Mesendoderm (in vitro differentiated cells): Measurements from ENCODE around the gene CGB3.
A peak's percentile ranks its signal among the peaks of the same experiment; 100 is the strongest.

Experiments used
- DNase-seq: peaks from one replicate; pipeline ENCODE4 v3.0.0; 2013
- H2AK5ac ChIP-seq: 2 replicates; pipeline ENCODE4 v1.6.1; 2013; ENCODE audit warnings: low read length, inconsistent platforms
- H2BK120ac ChIP-seq: 2 replicates; pipeline ENCODE4 v1.6.1; 2013; ENCODE audit warnings: low read depth, mild to moderate bottlenecking, low read length, moderate library complexity, mixed read lengths
- H2BK15ac ChIP-seq: replicated peaks from 2 replicates; pipeline ENCODE4 v1.6.1; 2013; ENCODE audit warnings: low read depth, mild to moderate bottlenecking, moderate library complexity
- H2BK5ac ChIP-seq: 2 replicates; pipeline ENCODE4 v1.6.1; 2013; ENCODE audit warnings: low read length, inconsistent platforms
- H3K18ac ChIP-seq: 2 replicates; pipeline ENCODE4 v1.6.1; 2013; ENCODE audit warnings: mild to moderate bottlenecking, low read length, mixed read lengths
- H3K23ac ChIP-seq: one replicate; pipeline ENCODE4 v1.6.1; 2013; ENCODE audit warnings: low read length
- H3K27ac ChIP-seq: 2 replicates; pipeline ENCODE4 v1.5.1; 2013; ENCODE audit warnings: low read depth, mild to moderate bottlenecking, inconsistent platforms, low read length, moderate library complexity
- H3K27me3 ChIP-seq: 2 replicates; pipeline ENCODE4 v1.6.1; 2013; ENCODE audit warnings: low read length, control low read depth, mild to moderate bottlenecking, inconsistent platforms; ENCODE audit not compliant: insufficient read depth, poor library complexity
- H3K36me3 ChIP-seq: 2 replicates; pipeline ENCODE4 v1.6.1; 2013; ENCODE audit warnings: low read length, inconsistent platforms; ENCODE audit not compliant: control insufficient read depth, insufficient read depth
- H3K4ac ChIP-seq: one replicate; pipeline ENCODE4 v1.6.1; 2013; ENCODE audit warnings: low read depth, mild to moderate bottlenecking, low read length, moderate library complexity
- H3K4me1 ChIP-seq: 2 replicates; pipeline ENCODE4 v1.6.1; 2013; ENCODE audit warnings: low read depth, low read length, inconsistent platforms; ENCODE audit not compliant: control insufficient read depth
- H3K4me2 ChIP-seq: 2 replicates; pipeline ENCODE4 v1.6.1; 2013; ENCODE audit warnings: low read length
- H3K4me3 ChIP-seq: 2 replicates; pipeline ENCODE4 v1.5.1; 2013; ENCODE audit warnings: mild to moderate bottlenecking, low read length
- H3K56ac ChIP-seq: one replicate; pipeline ENCODE4 v1.6.1; 2013; ENCODE audit warnings: low read length
- H3K79me1 ChIP-seq: 2 replicates; pipeline ENCODE4 v1.6.1; 2013; ENCODE audit warnings: low read length, inconsistent platforms
- H3K79me2 ChIP-seq: 2 replicates; pipeline ENCODE4 v1.6.1; 2013; ENCODE audit warnings: mild to moderate bottlenecking, low read length; ENCODE audit not compliant: control insufficient read depth, insufficient read depth
- H3K9ac ChIP-seq: 2 replicates; pipeline ENCODE4 v1.6.1; 2013; ENCODE audit warnings: low read length, inconsistent platforms
- H4K5ac ChIP-seq: one replicate; pipeline ENCODE4 v1.6.1; 2013; ENCODE audit warnings: low read length
- H4K8ac ChIP-seq: one replicate; pipeline ENCODE4 v1.6.1; 2013; ENCODE audit warnings: low read depth, mild to moderate bottlenecking, control low read depth, low read length, moderate library complexity
- WGBS: extraction: QIAGEN DNeasy Blood & Tissue Kit; methylation state at CpG from one replicate; pipeline ENCODE4 v1.1.7; 2013; ENCODE audit warnings: low lambda C conversion rate, missing lambda C conversion rate; ENCODE audit not compliant: insufficient coverage; ENCODE audit errors: extremely low coverage; 5-methylcytosine and 5-hydroxymethylcytosine counted together

The CGB3 gene

DNA sequence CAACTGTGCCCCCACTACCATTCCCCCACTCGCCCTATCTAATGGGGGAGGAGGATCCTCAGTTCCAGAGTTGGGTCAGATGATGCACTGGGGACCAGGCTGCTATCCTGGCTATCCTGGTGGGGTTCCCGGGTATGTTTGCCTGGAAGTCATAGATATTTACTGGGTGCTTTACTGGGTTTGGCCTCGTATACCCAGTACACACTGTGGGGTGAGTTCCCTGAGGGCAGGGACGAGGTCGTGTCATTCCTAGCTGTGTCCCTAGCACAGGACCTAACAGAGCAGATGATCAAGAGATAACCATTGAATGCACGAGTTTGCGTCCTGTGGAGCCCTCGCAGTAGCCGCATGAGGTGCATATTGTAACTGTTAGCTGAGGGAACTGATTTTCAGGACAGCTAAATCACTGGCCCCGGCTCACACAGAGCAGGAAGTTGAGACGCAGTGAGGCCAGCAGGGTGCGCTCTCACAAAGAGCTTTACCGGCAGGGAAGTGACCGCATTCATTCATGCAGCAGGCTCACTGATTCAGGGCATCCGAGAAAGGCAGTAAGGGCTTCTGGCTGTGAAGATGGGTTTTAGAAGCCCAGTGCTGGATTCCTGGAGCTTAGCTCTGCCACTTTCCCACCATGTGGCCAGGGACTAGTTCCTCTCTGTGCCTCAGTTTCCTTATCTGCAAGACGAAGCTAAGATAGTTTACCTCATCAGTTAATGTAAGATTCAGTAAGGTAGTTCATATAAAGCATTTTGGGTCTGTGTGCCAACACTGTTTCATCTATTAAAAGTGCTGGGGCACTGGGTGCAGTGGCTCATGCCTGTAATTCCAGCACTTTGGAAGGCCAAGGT is 24.4 kb downstream of the CGB3 start:
- Histone ChIP-seq H3K36me3 (peaks cover 4% of the 10 kb centered on the region), H3K4me3 (no peak overlapping the region), H4K5ac (no peak overlapping the region), H3K23ac (no peak overlapping the region), H3K27ac (no peak overlapping the region), H4K8ac (no peak overlapping the region), H3K9ac (peak overlapping the region; percentile 4), H2BK120ac (no peak overlapping the region), H3K79me2 (peaks cover 9% of the 10 kb centered on the region), H3K4ac (no peak overlapping the region), H3K4me1 (no peaks in the 10 kb centered on the region), H3K27me3 (no peaks in the 10 kb centered on the region), H3K18ac (no peak overlapping the region), H2AK5ac (no peak overlapping the region), H3K4me2 (no peak overlapping the region), H2BK5ac (no peak overlapping the region), H3K56ac (peak overlapping the region; percentile 12), H2BK15ac (no peak overlapping the region), H3K79me1 (peaks cover 11% of the 10 kb centered on the region)
- DNase-seq = peak; percentile 91
- no CpG with 5 or more reads among the region's 16 CpGs for WGBS

DNA sequence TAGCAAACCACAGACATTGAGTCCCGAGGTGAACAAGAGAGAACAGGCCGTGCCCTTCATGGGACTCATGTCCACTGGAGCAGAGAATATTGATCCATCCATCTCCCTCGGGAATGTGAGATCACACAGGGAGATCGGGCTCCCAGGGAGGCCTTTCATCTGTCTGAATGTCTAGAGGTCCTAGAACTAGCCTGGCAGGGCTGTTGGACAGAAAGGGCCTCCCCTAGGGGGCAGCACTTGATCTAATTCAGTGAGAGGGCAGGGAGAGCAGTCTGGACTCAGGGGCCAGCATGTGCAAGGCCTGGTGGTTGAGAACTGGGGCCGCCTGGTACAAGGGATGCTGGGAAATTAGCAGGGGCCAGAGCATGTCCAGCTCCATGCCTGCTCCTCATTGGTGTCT is 26.2 kb downstream of the CGB3 start:
- H3K27ac ChIP-seq = no peak overlapping the region
- no peak overlapping the region for H4K5ac ChIP-seq
- DNase-seq = peak; percentile 86
- H3K27me3 ChIP-seq = no peaks in the 10 kb centered on the region
- peaks cover 16% of the 10 kb centered on the region for H3K79me1 ChIP-seq
- WGBS = no CpG with 5 or more reads among the region's 5 CpGs
- H2BK120ac ChIP-seq = no peak overlapping the region
- no peak overlapping the region for H3K4me3 ChIP-seq
- no peak overlapping the region for H2BK15ac ChIP-seq
- no peak overlapping the region for H4K8ac ChIP-seq
- H3K4ac ChIP-seq = no peak overlapping the region
- no peak overlapping the region for H3K56ac ChIP-seq
- H2AK5ac ChIP-seq = no peak overlapping the region
- no peak overlapping the region for H3K4me2 ChIP-seq
- H3K36me3 ChIP-seq = no peaks in the 10 kb centered on the region
- no peak overlapping the region for H3K23ac ChIP-seq
- peaks cover 18% of the 10 kb centered on the region for H3K79me2 ChIP-seq
- no peaks in the 10 kb centered on the region for H3K4me1 ChIP-seq
- H2BK5ac ChIP-seq = no peak overlapping the region
- no peak overlapping the region for H3K9ac ChIP-seq
- no peak overlapping the region for H3K18ac ChIP-seq

DNA sequence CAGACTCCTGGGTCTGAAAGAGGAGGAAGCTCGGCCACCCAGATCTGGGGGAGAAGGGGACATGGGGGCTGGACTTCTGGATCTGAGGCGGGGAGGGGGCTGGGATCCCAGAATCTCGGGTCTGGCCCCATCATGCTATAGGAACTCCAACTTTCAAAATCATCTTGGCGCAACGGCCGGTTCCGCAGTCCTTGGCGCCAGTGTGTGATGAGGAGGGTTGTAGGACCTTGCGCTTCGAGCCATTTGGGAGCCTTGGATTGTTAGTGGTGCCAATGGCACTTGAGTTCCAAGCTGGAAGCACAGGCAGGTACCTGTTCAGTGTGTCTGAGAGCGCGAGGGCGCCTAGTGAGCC is 30.1 kb downstream of the CGB3 start:
- Histone ChIP-seq H3K27ac (no peak overlapping the region), H2BK15ac (no peak overlapping the region), H3K4me1 (no peaks in the 10 kb centered on the region), H4K5ac (no peak overlapping the region), H3K23ac (no peak overlapping the region), H2BK5ac (no peak overlapping the region), H3K9ac (peak overlapping the region; percentile 89), H3K36me3 (no peaks in the 10 kb centered on the region), H3K27me3 (no peaks in the 10 kb centered on the region), H3K4me3 (peak overlapping the region; percentile 97), H2AK5ac (peak overlapping the region; percentile 76), H3K79me1 (peaks cover 23% of the 10 kb centered on the region), H4K8ac (no peak overlapping the region), H3K4ac (peak overlapping the region; percentile 60), H3K79me2 (peaks cover 22% of the 10 kb centered on the region), H2BK120ac (no peak overlapping the region), H3K18ac (no peak overlapping the region), H3K56ac (peak overlapping the region; percentile 95), H3K4me2 (peak overlapping the region; percentile 78)
- no peak for DNase-seq
- no CpG with 5 or more reads among the region's 13 CpGs for WGBS

DNA sequence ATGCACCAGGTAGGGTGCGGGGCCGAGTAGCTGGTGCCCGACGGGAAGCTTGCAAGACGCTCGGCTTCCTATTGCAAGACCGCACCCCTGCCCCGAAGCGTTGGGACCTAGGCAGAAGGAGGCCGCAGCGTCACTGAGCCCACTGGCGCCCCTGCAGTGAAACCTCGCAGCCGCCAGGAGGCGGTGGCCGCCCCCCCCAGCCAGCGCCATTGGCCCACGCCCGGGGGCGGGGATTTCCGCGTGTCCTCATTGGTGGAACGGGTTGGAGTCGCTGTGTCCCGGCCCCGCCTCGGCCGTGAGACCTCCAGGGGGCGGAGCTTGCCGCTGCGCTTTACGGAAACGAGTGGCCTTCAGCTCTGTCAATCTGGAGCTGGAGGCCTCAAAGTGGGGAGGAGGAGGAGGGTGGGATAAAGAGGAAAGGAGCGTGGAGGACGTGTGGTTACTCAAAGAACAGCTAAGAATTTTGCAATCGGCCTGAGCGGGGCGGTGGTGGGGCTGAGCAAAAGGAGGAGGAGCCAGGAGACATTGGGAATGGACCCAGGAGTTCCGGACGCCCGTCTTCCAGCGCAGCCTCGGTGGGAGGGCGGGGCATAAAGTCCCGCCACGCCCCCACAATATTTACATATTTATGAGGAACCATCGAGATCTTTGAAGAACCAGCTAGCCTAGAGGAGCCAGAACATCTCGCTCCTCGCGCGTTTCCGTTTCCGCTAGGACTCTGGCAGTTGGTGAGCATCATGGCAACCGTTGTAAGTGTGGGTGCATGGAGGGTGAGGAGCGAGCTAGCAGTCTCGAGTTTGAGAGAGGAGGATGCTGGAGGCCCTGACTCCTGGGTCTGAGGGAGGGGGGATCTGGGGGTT is 30.7 kb downstream of the CGB3 start, which contains the start of the genes GYS1 and RUVBL2:
Gene GYS1 (minus strand): TSS at position 135 of the 860 bp plus-strand sequence. CDS start 197 bp downstream, outside the sequence.
Gene RUVBL2 (plus strand): TSS at position 713 of the 860 bp plus-strand sequence. CDS start 25 bp downstream, at position 738.
- Histone ChIP-seq H4K5ac (no peak within 1 kb of the TSS), H3K4me3 (peak within 1 kb of the TSS; percentile 97), H3K18ac (peak within 1 kb of the TSS; percentile 3), H3K4ac (peak within 1 kb of the TSS; percentile 60), H3K27me3 (no peaks in the 10 kb centered on the region), H3K4me2 (peak within 1 kb of the TSS; percentile 78), H3K9ac (peak within 1 kb of the TSS; percentile 89), H3K79me1 (peaks cover 23% of the 10 kb centered on the region), H2BK120ac (no peak within 1 kb of the TSS), H3K27ac (peak within 1 kb of the TSS; percentile 86), H3K23ac (no peak within 1 kb of the TSS), H2BK15ac (no peak within 1 kb of the TSS), H2AK5ac (peak within 1 kb of the TSS; percentile 76), H2BK5ac (peak within 1 kb of the TSS; percentile 51), H3K56ac (peak within 1 kb of the TSS; percentile 95), H3K79me2 (peaks cover 22% of the 10 kb centered on the region), H4K8ac (no peak within 1 kb of the TSS), H3K36me3 (no peaks in the 10 kb centered on the region), H3K4me1 (no peaks in the 10 kb centered on the region)
- WGBS = no CpG with 5 or more reads among the region's 56 CpGs
- DNase-seq = peak; percentile 100

DNA sequence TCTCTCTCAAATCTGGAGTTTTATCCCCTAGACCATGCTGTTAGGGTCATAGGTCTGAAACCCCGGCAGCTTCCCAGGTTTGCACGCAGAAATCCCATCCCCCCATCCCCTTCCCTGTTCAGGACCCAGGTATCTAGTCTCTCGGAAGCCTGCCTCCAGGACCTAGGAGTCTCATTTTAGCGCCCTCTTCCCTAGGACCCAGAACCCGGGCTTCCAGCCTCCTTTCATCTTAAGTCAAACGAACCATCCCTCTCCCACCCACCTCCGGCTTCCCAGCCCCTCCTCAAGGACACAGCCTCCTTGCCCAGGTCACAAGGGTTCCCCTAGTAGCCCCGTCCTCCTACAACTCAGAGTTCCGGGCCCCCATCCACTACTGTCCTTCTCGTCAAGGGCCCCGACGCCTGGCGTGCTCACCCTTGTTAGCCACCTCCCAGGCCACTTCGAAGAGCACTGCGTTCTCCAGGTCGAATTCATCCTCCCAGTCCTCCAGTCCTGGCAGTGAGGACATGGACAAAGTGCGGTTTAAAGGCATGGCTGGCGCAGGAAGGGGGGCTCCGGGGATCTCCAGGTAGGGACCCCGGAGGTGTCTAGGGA is 31.5 kb downstream of the CGB3 start:
- no peak overlapping the region for H2AK5ac ChIP-seq
- no peak for DNase-seq
- peak overlapping the region; percentile 68 for H3K9ac ChIP-seq
- no peak overlapping the region for H2BK120ac ChIP-seq
- no peak overlapping the region for H4K8ac ChIP-seq
- no peak overlapping the region for H2BK15ac ChIP-seq
- H3K4me3 ChIP-seq = peak overlapping the region; percentile 32
- peaks cover 22% of the 10 kb centered on the region for H3K79me1 ChIP-seq
- H3K56ac ChIP-seq = peak overlapping the region; percentile 65
- peak overlapping the region; percentile 55 for H3K27ac ChIP-seq
- peaks cover 22% of the 10 kb centered on the region for H3K79me2 ChIP-seq
- no peaks in the 10 kb centered on the region for H3K36me3 ChIP-seq
- H4K5ac ChIP-seq = no peak overlapping the region
- H3K23ac ChIP-seq = no peak overlapping the region
- peak overlapping the region; percentile 7 for H3K4me2 ChIP-seq
- H3K4me1 ChIP-seq = no peaks in the 10 kb centered on the region
- WGBS = no CpG with 5 or more reads among the region's 20 CpGs
- no peaks in the 10 kb centered on the region for H3K27me3 ChIP-seq
- H3K18ac ChIP-seq = peak overlapping the region; percentile 3
- no peak overlapping the region for H2BK5ac ChIP-seq
- H3K4ac ChIP-seq = no peak overlapping the region
